ENCODE data around the gene FHAD1.
A peak's percentile ranks its signal among the peaks of the same experiment; 100 is the strongest.

The FHAD1 gene

DNA sequence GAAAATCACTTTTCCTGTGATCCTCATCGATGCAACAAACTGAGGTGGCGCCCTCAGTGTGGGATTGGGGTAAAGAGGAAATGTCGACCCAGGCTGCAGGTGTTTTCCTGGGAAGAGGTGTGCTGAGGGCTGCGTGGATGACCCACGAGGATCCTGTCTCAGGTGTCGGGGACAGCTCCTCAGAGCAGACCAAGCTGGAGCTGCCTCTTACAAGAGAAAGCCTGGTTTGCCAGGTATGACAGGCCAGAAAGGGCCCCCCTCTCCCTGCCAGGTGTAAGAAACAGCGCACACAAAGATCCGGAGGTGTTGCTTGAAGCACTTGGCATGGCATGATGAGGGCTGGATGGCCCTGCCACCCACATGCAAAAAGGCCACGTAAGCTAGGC is 12.6 kb downstream of the FHAD1 start:
- no peak for TF ChIP-seq Cebpa-rat (IDR thresholded peaks at IDR 0.05)
- peak overlapping the region in 3 of 11 experiments; percentile 69 to 77 (median 73); a peak in 5 of 22 replicates for H3K9ac ChIP-seq
- no peaks in the 10 kb centered on the region for H3K27me3 ChIP-seq
- H3K4me3 ChIP-seq: no peak overlapping the region
- peak overlapping the region in 5 of 11 experiments; percentile 67 to 94 (median 78); a peak in 9 of 22 replicates for H3K4me2 ChIP-seq
- H4K20me1 ChIP-seq: no peaks in the 10 kb centered on the region
- no peaks in the 10 kb centered on the region for H3K36me3 ChIP-seq
- H3K4me1 ChIP-seq: peaks cover 23 to 81% (median 42%) of the 10 kb centered on the region in 10 experiments
- peaks cover under 1 to 5% (median 2%) of the 10 kb centered on the region in 11 experiments; a peak in 17 of 22 replicates for H3K9me3 ChIP-seq (replicated peaks in 1 of 11)
- H3K27ac ChIP-seq: peak overlapping the region in 4 of 11 experiments; percentile 68 to 93 (median 86); a peak in 7 of 22 replicates

DNA sequence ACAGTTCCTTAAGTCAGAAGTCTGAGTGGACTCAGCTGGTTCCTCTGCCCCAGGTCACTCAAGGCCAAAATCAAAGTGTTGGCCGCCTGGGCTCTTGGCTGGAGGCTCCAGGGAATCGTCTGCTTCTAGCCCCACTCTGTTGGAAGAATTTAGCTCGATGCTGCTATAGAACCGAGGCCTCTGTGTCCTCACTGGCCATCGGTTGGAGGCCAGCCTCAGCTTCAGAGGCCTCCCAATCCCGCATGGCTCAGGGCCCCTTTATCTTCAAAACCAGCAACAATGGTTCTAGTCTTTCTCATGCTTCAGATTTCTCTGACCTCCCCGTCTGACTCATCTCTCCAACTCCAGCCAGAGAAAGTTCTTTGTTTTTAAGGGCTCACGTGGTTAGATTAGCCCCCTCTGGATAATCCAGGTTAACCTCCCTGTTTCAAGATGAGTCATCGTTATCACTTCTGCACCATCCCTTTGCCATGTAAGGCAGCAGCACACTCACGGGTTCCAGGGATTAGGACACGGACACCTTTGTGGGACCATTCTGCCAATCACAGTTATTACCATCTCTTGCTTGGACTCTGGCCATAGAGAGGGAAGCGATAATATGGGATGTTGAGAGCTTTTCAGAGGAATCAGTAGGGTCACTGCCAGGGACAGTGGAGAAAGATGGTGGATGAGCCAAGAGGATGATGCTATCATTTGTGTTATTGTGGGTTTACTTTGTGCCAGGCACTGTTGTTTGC is 13.6 kb downstream of the FHAD1 start:
- Histone ChIP-seq H3K27me3 (no peaks in the 10 kb centered on the region), H3K4me3 (peak overlapping the region in 2 of 10 experiments; percentile 14 to 22; a peak in 2 of 20 replicates), H3K4me2 (peak overlapping the region; percentile 33 to 94 (median 60); a peak in 20 of 22 replicates), H3K27ac (peak overlapping the region in 6 of 11 experiments; percentile 5 to 93 (median 75); a peak in 12 of 22 replicates), H3K9me3 (replicated peaks in 1 of 11) (peaks cover 5 to 14% (median 10%) of the 10 kb centered on the region in 11 experiments; a peak in 20 of 22 replicates), H4K20me1 (no peaks in the 10 kb centered on the region), H3K4me1 (peaks cover 23 to 91% (median 42%) of the 10 kb centered on the region in 10 experiments), H3K36me3 (no peaks in the 10 kb centered on the region), H3K9ac (peak overlapping the region in 3 of 11 experiments; percentile 63 to 77 (median 69); a peak in 5 of 22 replicates)
- no peak for TF ChIP-seq Cebpa-rat (IDR thresholded peaks at IDR 0.05)

DNA sequence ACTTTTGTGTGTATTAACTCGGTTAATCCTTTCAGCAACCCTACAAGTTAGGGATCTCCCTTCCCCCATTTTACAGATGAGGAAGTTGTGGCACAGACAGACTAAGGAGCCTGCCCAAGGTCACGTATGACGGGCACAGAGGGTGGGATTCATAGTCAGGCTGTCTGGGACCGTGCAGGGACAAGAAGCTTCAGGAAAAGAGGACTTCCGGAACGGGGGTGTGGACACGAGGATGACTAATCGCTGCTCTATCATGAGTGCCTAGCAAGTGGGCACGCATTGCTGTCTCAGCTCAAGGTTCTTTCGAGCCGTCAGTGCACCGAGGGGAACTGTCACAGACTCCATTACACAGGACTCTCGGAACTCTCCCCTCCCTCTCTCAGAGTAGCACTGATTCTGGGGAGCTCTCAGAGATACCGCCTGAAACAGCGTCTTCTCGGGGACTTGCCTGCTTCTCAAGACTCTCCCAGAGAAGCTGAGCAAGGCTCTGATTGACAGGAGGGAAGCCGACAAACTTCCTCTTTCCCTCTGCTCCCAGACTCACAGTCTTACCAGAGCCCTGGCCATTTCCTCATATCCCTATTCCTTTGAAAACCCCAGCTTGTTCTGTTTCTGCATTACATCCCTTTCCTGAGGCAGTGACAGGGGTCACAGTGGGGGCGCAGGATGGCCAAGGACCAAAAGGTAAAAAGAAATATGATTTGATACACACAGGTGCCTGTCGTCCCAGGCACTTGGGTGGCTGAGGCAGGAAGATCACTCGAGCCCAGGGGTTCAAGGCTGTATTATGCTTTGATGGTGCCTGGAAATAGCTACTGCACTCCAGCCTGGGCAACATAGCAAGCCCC is 14.4 kb downstream of the FHAD1 start:
- TF ChIP-seq Cebpa-rat (IDR thresholded peaks at IDR 0.05): no peak
- peaks cover 23 to 98% (median 42%) of the 10 kb centered on the region in 10 experiments for H3K4me1 ChIP-seq
- H3K27me3 ChIP-seq: no peaks in the 10 kb centered on the region
- peak overlapping the region in 5 of 11 experiments; percentile 22 to 77 (median 63); a peak in 7 of 22 replicates for H3K9ac ChIP-seq
- no peaks in the 10 kb centered on the region for H4K20me1 ChIP-seq
- H3K36me3 ChIP-seq: no peaks in the 10 kb centered on the region
- peak overlapping the region in 6 of 11 experiments; percentile 5 to 93 (median 75); a peak in 11 of 22 replicates for H3K27ac ChIP-seq
- peak overlapping the region; percentile 33 to 94 (median 60) for H3K4me2 ChIP-seq
- peaks cover 5 to 20% (median 11%) of the 10 kb centered on the region in 11 experiments; a peak in 20 of 22 replicates for H3K9me3 ChIP-seq (replicated peaks in 1 of 11)
- H3K4me3 ChIP-seq: peak overlapping the region in 3 of 10 experiments; percentile 14 to 38 (median 22); a peak in 4 of 20 replicates

DNA sequence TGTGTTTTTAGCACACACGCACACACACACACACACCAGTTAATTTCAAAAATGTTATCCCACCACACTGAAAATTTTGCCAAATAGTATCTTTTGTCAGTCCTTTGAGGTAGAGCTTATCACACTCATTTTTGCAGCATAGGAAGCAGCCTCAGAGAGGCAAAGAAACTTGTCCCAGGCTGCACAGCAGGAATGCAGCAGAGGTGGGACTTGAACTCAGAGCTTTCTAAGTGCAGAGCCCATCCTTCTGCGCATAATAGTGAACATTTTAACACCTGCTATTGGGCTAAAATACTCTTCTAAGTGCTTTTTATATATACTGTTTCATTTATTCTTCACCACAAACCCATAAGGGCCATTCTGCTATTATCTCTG is 15.0 kb downstream of the FHAD1 start:
- H3K4me3 ChIP-seq: peak overlapping the region in 3 of 10 experiments; percentile 14 to 38 (median 22); a peak in 3 of 20 replicates
- peak overlapping the region in 5 of 11 experiments; percentile 34 to 93 (median 82); a peak in 7 of 22 replicates for H3K27ac ChIP-seq
- peak overlapping the region in 4 of 11 experiments; percentile 38 to 77 (median 66); a peak in 6 of 22 replicates for H3K9ac ChIP-seq
- H3K36me3 ChIP-seq: no peaks in the 10 kb centered on the region
- H3K4me1 ChIP-seq: peaks cover 23 to 93% (median 42%) of the 10 kb centered on the region in 10 experiments
- H3K9me3 ChIP-seq (replicated peaks in 1 of 11): peaks cover 5 to 20% (median 11%) of the 10 kb centered on the region in 11 experiments; a peak in 20 of 22 replicates
- no peak for TF ChIP-seq Cebpa-rat (IDR thresholded peaks at IDR 0.05)
- H3K27me3 ChIP-seq: no peaks in the 10 kb centered on the region
- H3K4me2 ChIP-seq: peak overlapping the region; percentile 33 to 94 (median 60)
- no peaks in the 10 kb centered on the region for H4K20me1 ChIP-seq

DNA sequence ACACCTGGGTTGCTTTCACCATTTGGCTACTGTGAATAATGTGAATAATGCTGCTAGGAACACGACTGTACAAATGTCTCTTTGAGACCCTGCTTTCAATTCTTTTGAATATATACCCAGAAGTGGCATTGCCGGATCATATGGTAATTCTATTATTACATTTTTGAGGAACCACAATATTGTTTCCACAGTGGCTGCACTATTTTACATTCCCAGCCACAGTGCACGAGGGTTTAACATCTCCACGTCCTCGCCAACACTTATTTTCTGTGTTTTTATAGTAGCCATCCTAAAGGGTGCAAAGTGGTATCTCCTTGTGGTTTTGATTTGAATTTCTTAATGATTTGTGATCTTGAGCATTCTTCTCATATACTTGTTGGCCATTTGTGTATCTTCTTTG is 15.7 kb downstream of the FHAD1 start:
- Histone ChIP-seq H3K27me3 (no peaks in the 10 kb centered on the region), H3K36me3 (no peaks in the 10 kb centered on the region), H4K20me1 (no peaks in the 10 kb centered on the region), H3K4me3 (no peak overlapping the region), H3K27ac (peak overlapping the region in 3 of 11 experiments; percentile 82 to 93 (median 91); a peak in 6 of 22 replicates), H3K4me2 (peak overlapping the region in 10 of 11 experiments; percentile 33 to 94 (median 64); a peak in 16 of 22 replicates), H3K9ac (no peak overlapping the region), H3K9me3 (replicated peaks in 1 of 11) (peaks cover 5 to 20% (median 11%) of the 10 kb centered on the region in 11 experiments; a peak in 20 of 22 replicates), H3K4me1 (peaks cover 23 to 86% (median 42%) of the 10 kb centered on the region in 10 experiments)
- no peak for TF ChIP-seq Cebpa-rat (IDR thresholded peaks at IDR 0.05)

DNA sequence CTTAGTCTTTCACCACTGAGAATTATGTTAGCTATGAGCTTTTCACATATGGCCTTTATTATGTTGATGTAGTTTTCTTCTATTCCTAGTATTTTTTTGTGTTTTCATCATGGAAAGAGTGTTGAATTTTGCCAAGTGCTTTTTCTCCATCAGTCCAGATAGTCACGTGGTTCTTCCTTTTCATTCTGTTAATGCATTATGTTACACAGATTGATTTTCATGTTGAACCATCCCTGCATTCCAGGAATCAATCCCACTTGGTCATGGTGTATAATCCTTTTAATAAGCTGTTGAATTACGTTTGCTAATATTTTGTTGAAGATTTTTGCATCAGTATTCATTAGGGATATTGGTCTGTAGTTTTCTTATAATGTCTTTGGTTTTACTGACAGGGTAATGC is 17.7 kb downstream of the FHAD1 start:
- no peaks in the 10 kb centered on the region for H4K20me1 ChIP-seq
- no peaks in the 10 kb centered on the region for H3K36me3 ChIP-seq
- peaks cover 17 to 65% (median 28%) of the 10 kb centered on the region in 10 experiments for H3K4me1 ChIP-seq
- H3K4me3 ChIP-seq: no peak overlapping the region
- peak overlapping the region in 2 of 11 experiments; percentile 78 to 94; a peak in 3 of 22 replicates for H3K4me2 ChIP-seq
- H3K27ac ChIP-seq: no peak overlapping the region; a peak in 1 of 22 replicates
- H3K9ac ChIP-seq: no peak overlapping the region
- no peak for TF ChIP-seq Cebpa-rat (IDR thresholded peaks at IDR 0.05)
- H3K9me3 ChIP-seq (replicated peaks in 1 of 11): peaks cover 5 to 20% (median 11%) of the 10 kb centered on the region in 11 experiments; a peak in 20 of 22 replicates
- H3K27me3 ChIP-seq: no peaks in the 10 kb centered on the region

DNA sequence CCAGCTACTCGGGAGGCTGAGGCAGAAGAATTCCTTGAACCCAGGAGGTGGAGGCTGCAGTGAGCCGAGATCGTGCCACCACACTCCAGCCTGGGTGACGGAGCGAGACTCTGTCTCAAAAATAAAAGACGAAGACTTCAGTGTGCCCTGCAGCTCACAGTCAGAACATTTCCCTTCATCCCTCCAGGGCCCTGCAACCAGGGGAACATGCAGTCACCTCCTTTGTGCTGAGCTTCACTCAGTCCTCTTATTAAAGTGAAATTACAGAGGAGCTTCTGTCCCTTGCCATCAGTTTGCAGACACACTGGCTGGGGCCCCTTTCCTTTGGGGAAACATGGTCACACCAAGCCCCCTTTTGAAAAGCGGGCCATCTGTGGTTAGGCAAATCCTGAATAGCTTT is 24.2 kb downstream of the FHAD1 start:
- no peak for TF ChIP-seq Cebpa-rat (IDR thresholded peaks at IDR 0.05)
- Histone ChIP-seq H3K27ac (no peak overlapping the region), H3K9me3 (replicated peaks in 1 of 11) (peaks cover 0 to under 1% (median 0%) of the 10 kb centered on the region in 11 experiments; a peak in 1 of 22 replicates), H3K36me3 (no peaks in the 10 kb centered on the region), H3K9ac (no peak overlapping the region), H3K4me1 (peaks cover 0 to 18% (median 0%) of the 10 kb centered on the region in 10 experiments; a peak in 5 of 20 replicates), H3K27me3 (no peaks in the 10 kb centered on the region), H3K4me3 (no peak overlapping the region), H3K4me2 (no peak overlapping the region), H4K20me1 (no peaks in the 10 kb centered on the region; a peak in 1 of 22 replicates)

DNA sequence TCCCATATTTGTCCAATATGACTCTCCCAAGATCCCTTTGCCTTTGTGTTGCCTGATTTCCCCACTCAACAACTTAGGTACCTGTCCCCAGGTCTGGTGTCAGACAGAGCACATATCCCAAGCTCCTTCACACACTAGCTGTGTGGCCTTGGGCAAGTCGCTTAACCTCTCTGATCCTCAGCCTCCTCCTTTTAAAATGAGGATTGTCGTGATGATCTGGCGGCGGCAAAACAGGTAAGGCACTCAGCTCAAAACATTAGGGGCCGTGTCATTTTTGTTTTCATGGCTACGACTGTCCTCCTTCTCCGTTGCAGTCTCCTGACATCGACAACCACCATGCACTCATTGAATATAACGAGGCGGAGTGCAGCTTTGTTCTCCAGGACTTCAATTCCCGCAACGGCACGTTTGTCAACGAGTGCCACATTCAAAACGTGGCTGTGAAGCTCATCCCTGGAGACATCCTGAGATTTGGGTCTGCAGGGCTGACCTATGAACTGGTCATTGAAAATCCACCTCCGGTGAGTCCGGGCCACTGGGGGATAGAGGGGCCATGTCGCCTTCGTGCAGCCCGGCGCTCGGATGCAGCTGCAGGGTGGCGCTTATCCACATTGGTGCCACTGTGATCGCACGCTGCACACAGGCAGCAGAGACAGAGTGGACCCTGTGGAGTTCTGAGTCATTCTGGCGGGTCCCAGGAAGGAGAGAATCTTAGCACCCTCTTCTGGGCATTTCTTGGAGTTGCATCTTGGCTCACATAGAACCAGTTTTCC is 25.2 kb downstream of the FHAD1 start:
- Histone ChIP-seq H3K9ac (no peak overlapping the region), H3K4me1 (peaks cover 0 to 28% (median 0%) of the 10 kb centered on the region in 10 experiments; a peak in 5 of 20 replicates), H3K27me3 (no peaks in the 10 kb centered on the region), H4K20me1 (no peaks in the 10 kb centered on the region; a peak in 1 of 22 replicates), H3K27ac (no peak overlapping the region), H3K4me2 (peak overlapping the region in 2 of 11 experiments; percentile 39 to 71; a peak in 4 of 22 replicates), H3K9me3 (replicated peaks in 1 of 11) (no peaks in the 10 kb centered on the region), H3K4me3 (no peak overlapping the region), H3K36me3 (no peaks in the 10 kb centered on the region)
- TF ChIP-seq Cebpa-rat (IDR thresholded peaks at IDR 0.05): no peak
